Measurements from ENCODE around the gene SRGAP2B. TPM values are rescaled to one million over a fixed set of nuclear protein-coding genes. Genes with fewer than 3 reads are reported as not detected.
"Not testable (repeated sequence)": the region's sequence is repeated elsewhere in the genome, so short reads cannot be mapped to it uniquely, and the experiment has no call there.

Gene SRGAP2B
- total RNA-seq (ENCODE audit: insufficient read depth, low replicate concordance), result 42.9 TPM

DNA sequence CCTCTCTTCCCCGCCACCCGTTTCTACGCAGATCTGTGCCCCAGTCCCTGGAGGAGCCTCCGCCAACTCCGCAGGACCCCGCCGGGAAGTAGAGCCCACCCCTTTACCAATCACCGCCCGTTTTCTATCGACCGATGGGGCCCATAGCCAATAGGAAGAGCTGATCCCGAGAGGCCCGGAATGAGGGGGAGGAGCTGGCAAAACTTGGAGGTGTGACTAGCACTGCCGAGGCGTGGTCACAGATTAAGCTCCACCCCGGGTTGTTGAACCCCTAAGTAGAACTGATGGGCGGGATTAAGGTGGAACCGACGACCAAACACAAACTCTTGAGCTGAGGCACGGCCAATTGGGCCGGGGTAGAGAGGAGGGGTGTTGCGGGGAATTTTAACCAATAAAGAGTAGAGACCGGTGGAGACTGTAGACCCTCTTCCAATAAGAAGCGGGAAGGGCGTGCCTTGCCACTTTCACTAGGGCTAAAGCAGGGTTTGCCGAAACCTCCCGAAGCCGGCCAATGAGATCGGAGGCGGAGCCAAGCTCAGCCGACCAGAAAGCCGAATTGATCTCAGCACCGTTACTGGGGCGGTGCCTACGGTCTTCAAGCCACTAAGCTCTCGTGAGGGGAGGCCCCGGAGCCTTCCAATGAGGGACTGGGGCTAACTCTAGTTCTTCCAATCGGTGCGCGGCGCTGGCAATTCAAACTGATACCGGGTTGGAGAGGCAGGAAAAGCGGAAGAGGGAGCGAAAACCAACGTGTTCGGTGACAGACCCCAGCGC is at the start of gene SRGAP2B, which contains the start of gene FAM72D:
TSS of gene SRGAP2B (minus strand) at position 45 of the 774 bp plus-strand sequence. CDS start 2,427 bp downstream, outside the sequence.
TSS of gene FAM72D (plus strand) at position 691 of the 774 bp plus-strand sequence. CDS start 874 bp downstream, outside the sequence.
- not testable (repeated sequence) for DNase-seq (ENCODE audit: low spot score)

DNA sequence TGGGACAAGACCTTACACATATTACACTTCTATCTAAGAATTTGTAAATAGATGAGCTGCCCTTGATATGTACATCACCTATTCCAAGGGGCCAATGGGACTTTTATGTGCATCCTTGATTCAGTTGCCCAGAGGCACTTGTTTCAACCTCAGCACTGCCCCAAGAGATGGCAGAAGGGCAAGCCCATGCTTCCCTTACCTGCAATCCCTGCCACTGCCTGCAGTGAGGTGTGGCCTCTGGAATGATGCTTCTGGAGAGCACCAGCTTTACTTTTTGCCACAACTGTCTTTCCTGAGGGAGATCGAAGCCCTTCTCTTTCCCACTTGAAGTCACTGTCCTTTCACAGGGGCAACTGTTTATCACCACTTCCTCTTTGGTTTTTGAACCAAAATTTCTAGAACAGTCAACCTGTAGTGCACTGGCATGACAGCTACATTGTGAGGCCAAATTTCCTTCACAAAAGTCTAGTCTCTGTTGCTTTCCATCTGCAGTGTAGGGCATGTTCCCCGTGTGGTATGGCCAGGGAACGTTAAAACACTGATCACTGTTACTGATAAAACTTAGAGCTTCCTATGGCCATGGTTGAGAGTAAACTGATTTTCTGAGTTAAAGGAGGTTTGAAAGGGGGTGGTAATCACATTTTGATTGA is 49.3 kb upstream of the SRGAP2B start:
- not testable (repeated sequence) for DNase-seq (ENCODE audit: low spot score)

DNA sequence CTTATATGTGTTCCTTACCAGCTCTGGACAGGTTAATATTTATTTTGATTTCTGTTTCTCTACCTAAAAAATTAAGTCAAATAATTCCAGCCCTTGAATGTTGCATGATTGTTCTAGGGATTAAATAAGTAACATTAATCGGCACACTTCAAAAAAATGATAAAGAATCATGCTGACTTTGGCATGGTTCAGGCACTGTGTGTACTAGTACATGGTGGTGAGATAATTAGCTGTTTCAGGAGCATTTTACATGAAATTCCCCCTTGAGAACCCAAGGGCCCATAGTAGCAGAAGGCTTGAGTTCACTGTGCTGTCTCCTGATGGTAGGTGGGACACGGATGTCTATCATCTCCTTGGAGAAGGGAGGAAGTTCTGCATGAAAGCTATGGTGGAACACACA is 45.4 kb upstream of the SRGAP2B start:
- DNase-seq (ENCODE audit: low spot score), result not testable (repeated sequence)

DNA sequence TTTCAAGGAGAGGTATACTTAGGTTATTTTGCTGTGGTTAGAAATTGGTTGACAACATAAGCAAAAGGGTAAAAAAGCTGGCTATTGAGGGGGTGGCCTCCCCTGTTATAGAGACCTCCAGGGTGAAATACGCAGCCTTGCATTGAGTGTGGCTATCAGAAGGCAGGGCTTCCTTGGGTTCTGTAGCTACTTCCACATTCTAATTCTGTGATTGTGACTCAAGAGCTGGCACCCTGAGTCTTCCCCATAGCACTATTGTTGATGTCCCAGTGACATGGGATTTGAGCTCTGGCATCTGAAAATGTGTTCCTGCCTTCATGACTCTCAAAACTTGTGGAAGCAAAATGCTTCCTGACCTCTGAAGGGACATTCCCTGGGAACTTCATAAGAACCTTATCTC is 39.3 kb upstream of the SRGAP2B start:
- not testable (repeated sequence) for DNase-seq (ENCODE audit: low spot score)

DNA sequence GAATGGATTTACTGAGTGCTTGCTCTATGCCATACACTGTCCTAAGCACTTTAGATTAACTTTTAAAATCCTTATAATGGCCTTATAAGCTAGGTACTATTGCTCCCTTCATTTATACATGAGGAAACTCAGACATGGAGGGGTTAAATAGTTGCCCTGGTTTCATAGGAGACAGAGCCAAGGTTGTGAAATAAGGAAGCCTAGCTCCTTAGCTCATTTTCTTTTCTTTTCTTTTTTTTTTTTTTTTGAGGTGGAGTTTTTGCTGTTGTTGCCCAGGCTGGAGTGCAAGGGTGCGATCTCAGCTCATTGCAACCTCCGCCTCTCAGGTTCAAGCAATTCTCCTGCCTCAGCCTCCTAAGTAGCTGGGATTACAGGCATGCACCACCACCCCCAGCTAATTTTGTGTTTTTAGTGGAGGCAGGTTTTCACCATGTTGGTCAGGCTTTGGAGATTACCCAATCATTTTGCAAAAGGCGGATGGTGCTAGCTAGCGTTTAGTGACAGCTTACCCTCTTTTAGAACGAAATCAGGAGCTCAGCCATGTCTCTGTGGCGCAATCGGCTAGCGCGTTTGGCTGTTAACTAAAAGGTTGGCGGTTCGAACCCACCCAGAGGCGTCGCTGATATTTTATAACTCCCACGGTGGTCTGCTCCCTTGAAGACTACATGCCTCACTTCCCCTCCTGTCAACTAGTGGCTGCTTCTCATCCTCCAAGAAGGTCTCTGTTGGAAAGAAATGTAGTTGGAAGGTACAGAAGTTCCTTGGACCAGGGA is 33.8 kb upstream of the SRGAP2B start:
- DNase-seq (ENCODE audit: low spot score), result peak; percentile 0

DNA sequence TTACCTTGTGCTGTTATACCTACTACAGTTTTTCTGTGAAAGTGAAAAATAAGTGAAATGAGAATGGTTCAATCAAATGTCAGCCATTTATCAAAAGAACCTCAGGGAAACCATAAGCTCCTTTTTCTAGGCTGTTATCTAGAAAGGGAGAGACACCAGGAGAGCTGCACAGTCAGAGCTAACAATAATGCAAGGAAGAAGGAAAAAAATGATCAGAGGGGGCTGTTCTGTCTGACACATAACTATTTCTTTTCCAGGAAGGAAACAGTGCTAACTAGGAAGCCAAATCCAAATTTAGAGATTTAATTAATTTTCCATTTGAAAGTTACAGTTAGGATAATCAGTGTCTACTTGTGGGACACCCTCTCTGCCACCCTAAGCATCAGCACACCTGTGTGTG is 32.0 kb upstream of the SRGAP2B start:
- DNase-seq (ENCODE audit: low spot score), result not testable (repeated sequence)

DNA sequence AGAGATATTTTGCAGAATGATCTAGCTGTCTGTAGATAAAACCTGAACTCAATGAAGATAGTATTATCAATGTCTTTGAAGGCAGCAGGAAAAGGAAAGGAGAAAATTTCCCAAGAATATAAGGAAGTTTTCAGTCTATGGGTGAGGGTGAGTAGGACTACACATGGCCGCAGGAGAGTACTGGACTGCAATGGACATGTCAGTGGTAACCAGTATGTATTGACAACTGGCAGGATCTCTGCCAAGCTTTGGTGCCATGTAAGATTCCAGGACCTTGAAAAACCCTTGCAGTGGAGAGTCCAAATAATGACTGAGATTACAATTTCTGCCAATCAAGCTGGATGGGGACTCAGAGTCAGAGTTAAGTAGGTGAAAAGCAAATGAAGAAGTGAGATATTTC is 30.0 kb upstream of the SRGAP2B start:
- not testable (repeated sequence) for DNase-seq (ENCODE audit: low spot score)

DNA sequence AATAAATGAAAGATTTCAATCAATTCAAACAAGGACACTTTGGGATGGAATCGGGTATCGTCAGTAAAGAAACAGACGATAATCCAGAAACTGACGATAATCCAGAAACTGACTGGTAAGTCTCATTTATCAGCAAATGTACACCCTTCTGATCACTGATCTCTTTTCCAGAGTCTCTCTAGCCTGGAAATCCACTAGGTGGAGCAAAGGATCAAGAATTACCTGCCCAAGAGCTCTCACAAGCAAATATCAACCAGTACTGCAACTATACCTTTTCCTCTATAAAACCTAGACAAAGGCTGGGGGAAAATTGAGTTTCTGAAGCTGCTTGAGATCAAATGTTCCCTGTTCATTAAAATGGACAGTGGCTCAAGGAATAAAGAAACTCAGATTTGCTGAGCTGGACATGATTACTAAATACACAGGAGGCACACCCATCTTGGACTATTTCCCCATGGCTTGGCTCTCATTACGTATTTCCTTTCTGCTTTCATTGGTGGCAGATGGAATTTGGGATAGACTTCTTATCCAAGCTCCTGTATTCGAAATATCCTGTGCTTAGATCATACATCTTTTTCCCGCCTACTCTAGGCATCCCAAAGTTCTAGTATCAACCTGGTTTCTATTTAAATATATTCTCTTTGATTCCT is 29.0 kb upstream of the SRGAP2B start:
- not testable (repeated sequence) for DNase-seq (ENCODE audit: low spot score)

DNA sequence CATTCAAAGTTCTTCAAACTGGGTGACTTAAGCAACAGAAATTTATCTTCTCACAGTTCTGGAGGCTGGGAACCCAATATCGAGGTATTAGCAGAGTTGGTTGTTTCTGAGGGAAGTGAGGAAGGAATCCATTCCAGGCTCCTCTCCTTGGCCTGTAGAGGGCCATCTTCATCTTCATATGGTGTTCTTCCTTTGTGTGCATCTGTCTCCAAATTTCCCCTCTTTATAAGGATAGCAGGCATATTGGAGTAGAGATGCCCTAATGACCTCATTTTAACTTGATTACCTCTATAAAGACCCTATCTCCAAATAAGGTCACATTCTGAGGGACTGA is 27.9 kb upstream of the SRGAP2B start:
- DNase-seq (ENCODE audit: low spot score), result not testable (repeated sequence)

DNA sequence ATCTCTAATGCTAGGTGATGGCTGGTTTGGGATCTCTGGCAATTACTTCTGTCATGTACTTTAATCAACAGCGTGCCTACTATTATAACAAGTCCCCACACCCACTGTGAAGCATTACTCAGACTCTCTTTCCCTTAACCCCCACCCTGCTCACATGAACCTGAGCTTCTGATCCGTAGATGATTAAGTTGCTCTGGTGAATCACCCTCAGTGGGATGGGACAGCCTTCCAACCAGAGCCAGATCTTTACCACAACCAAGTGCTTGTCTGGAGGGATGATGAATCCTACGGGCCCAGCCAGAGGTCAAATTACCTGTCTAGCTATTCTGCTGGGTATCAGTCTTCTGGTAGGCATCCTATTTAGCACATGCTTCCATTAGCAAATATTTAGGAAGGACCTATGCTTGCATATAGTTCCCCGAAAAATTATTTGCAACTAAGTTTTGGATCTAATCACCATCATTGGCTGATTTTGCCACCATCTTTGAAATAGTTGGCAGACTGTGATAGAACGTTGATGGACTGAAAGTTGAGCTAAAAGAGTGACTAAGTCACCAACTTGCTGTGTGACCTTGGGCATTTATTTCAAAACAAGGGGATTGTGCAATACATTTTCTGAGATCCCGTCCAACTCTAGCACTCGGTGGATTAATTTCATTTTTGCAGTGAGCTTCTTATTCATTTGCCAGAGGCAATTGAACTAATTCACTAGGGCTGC is 27.4 kb upstream of the SRGAP2B start:
- DNase-seq (ENCODE audit: low spot score), result not testable (repeated sequence)

DNA sequence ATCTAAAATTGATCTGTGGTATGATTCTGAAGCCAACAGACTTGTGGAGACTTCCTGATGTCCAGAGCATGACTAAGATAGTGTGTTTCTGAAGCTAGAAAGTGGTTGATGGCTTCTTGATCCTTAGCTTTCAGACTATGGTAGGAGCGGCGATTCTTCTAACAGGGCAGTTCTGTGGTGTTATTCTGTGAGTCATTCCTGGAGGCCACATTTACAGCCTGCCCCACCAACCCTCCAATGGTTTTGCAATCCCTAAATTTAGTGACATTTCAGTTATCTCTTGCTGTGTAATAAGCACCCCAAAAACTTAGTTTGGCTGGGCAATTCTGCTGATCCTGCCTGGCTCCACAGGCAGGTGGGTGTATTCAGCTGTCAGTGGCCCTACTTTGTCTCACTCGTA is 24.7 kb upstream of the SRGAP2B start:
- not testable (repeated sequence) for DNase-seq (ENCODE audit: low spot score)

DNA sequence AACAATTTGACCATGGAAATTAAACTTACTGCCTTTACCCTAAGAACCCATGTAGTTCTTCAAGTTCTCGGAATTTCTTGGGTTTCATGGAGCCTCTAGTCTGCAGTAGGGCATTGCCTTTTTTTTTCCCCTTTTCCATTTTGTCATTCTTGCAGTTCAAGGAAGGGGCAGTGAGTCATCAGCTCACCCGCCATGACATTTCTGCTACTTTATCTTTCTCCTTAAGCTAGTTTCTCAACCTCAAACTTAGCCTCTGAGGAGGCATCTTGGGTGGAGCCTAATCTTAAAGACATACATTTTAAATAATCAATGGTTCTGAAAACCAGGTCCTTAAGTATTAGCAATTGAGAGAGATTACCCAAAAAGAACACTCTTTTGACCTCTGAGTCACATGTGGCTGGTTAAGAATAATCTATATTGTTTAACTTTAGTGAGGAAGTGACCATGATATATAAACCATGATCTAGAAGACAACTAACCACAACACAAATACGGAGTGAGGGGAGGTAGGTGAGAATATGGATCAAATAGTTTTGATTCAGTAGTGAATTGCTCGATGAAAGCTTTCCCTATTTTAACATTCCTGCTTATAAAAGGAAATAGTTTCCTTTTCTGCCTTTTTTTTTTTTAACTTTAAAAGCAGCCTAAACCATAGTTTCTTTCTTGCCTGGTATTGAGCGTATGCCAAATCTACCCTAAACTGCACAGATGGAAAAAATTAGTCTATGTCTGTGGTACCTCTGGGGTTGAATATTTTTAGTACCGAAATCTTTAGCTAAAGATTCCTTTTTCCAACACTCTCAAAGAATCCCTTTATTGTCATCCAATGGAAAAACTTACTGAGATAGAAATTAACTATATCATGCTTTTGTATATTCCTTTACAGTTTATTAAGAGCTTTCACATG is 20.7 kb upstream of the SRGAP2B start:
- not testable (repeated sequence) for DNase-seq (ENCODE audit: low spot score)

DNA sequence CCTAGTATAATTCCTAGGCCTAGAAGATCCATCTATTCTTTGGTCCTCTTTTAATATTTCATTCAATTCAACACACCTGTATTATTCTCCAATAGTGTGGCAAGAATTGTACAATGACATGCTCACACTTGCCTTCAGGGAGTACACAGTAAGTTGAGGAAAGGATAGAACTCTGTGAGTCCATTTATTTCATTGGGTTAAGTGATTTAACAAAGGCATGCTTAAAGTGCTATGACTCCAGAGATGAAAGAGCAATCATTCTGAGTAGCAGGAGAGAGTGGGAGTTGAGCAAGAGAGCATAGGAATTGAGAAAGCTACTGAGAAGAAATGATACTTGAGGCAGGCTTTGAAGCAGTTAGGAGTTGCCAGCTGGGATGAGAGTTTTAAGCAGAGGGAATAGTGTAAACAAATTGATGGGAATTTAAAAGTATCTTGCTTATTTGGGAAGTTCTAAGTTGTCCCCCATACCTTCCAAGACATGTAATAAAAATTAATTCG is 19.5 kb upstream of the SRGAP2B start:
- not testable (repeated sequence) for DNase-seq (ENCODE audit: low spot score)

DNA sequence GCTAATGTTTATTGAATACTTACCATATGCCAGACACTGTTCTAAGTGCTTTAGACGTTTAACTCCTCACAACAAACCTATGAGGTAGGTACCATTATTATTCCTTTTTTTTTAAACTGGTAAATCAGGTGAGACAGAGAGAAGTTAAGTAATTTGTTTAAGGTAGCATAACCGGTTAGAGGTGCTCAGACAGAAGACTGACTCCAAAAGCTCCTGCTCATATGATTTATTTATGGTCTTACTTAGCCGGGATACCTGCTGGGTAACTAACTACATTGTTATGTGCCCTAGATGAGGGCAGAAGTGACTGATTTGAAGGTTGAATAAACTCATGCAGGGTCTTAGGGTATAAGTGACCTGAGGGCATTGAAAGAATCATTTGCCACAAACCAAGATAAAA is 17.6 kb upstream of the SRGAP2B start:
- DNase-seq (ENCODE audit: low spot score), result not testable (repeated sequence)

DNA sequence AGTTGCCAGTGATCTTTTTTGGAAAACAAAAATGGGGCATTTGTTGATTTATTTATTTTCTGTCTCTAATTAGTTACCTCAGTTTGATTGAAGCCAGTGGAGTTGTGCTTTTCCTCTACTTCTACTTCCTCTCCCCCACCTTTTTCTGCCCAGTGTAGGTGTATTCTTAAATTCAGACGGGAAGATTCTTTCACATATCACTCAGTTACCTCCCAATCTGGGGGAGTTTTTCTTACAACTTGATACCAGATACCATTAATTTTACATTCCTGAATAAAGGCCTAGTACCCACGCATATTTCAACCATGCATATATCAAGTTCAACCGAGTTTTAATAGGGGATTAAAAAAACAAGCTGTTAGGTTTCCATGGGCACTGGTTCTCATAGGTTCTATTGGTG is 16.5 kb upstream of the SRGAP2B start:
- not testable (repeated sequence) for DNase-seq (ENCODE audit: low spot score)

DNA sequence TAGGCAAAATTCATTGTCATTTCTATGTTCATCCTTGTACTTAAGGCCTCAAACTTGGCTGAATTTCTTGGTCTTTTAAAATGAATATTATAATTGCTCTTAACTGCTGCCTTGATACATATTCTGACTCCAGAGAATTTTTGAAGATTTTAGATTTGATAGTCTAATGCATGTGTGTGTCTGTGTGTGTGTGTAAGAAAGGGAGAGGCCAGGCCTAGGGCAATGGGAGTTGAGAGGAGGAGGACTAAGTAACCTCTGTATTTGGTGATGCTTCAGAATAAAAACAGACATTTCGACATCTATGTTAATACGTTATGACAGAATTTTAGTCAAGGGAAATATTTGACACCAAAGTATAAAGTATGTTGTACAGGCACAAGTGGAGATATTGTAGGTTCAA is 8.2 kb upstream of the SRGAP2B start:
- DNase-seq (ENCODE audit: low spot score), result not testable (repeated sequence)

DNA sequence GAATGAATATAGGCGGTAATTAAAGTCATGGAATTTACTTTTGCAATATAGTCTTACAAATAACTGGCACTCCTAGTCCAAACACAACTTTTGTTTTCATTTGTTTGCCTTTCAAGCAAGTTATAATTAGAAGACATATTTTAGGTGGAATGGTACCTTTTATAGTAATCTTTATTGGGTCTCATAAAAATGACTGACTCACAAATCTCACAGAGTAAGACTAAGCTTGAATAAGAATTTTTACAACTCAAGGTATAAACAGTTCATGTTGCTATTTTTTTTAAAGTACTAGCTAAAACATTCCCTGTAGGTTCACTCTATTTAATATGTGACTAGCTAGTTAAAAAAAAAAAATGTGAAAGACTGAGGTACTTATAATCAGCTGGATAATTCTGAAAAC is 6.6 kb upstream of the SRGAP2B start:
- not testable (repeated sequence) for DNase-seq (ENCODE audit: low spot score)

DNA sequence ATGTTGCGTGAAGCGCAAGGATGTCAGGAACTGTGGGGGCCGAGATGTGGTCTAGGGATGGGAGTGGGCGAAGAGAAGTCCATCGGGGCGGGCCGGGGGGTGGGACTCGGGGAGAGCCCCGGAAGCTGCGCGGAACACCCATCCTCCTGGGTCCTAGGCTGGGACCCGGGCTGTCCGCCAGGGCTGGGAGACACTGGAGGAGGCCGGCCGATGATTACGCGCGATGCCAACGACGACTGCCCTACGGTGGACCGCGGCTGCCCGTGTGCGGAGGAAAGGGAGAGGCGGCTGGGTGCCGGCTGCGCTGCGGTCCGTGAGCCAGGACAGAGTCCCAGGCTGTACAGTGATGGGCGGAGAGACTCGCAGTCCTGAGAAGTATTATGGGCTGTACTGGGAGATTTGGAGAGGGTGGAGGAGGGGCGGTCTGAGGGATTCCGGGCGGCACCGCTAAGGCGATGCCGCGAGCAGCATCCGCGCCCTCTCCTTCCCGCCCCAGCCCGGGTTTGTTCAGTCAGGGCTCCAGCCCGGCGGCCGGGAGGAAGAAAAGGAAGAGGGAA is 395 bp downstream of the SRGAP2B start:
- DNase-seq (ENCODE audit: low spot score), result not testable (repeated sequence)

DNA sequence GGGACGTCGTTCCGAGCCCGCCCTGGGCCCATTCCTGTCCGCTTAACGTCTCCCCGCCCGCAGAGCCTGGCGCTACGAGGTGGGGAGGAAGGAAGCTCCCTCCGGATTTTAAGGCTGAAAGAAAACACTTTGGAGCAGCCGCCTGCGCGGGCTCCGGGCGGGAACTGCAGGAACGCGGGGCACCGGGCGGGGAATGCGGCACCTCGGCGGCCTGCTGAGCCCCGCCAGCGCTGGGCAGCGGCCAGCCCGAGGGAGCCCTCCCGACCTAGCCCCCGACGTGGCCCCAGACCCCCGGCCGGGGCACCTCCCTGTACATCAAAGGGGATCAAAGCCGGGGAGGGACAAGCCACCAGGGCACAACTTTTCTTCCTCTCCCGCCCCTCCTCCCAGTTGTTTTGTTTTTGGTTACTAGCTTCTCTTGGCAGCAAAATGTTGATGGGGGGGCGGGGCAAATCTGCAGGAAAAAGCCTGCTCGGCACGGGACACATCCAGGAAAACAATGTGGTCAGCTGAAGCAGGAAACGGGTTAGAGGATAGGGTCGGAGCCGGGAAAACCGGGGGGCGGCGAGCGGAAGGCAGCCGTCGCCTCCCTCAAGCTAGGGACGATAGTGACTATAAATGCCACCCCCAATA is 1.5 kb downstream of the SRGAP2B start:
- DNase-seq (ENCODE audit: low spot score), result peak; percentile 3

All from umbilical cord (tissue), 2 donors.